Stimulated activated CD8-positive, alpha-beta memory T cell treated with anti-CD3 and anti-CD28 coated beads, Interleukin-15, amount 100 ng/mL, for 4 hours (primary cell): Measurements from ENCODE around the gene GRPR.
"Not testable (repeated sequence)": the region's sequence is repeated elsewhere in the genome, so short reads cannot be mapped to it uniquely, and the experiment has no call there.

Source experiments
- DNase-seq, 2 donors: peaks; one replicate each; pipeline ENCODE4 v3.0.0-alpha.2; 2020; ENCODE audit warnings: low read depth in 2 of 2

GRPR gene

GRCh38 chrX:16137416-16138107 lies 14.2 kb downstream of the GRPR start:
- DNase-seq = no peak

GRCh38 chrX:16138108-16138427 lies 14.7 kb downstream of the GRPR start:
- no peak for DNase-seq

- DNase-seq = no peak
Observed at GRCh38 chrX:16140448-16140847, 17.1 kb downstream of the GRPR start.

- no peak for DNase-seq
Observed at GRCh38 chrX:16140983-16141382, 17.6 kb downstream of the GRPR start.

- DNase-seq = no peak
Observed at GRCh38 chrX:16141422-16142245, 18.3 kb downstream of the GRPR start.

GRCh38 chrX:16142246-16142558 lies 18.8 kb downstream of the GRPR start:
- no peak for DNase-seq

- DNase-seq = no peak
Observed at GRCh38 chrX:16143968-16144367, 20.6 kb downstream of the GRPR start.

GRCh38 chrX:16144420-16144819 lies 21.1 kb downstream of the GRPR start:
- DNase-seq = no peak

GRCh38 chrX:16145093-16145492 lies 21.7 kb downstream of the GRPR start:
- DNase-seq = not testable (repeated sequence)

GRCh38 chrX:16145656-16146055 lies 22.3 kb downstream of the GRPR start:
- DNase-seq = no peak

- DNase-seq = no peak
Observed at GRCh38 chrX:16148896-16149295, 25.5 kb downstream of the GRPR start.

GRCh38 chrX:16155581-16156096 lies 32.3 kb downstream of the GRPR start:
- no peak for DNase-seq

- no peak for DNase-seq
Observed at GRCh38 chrX:16156692-16157331, 33.4 kb downstream of the GRPR start.

- DNase-seq = no peak
Observed at GRCh38 chrX:16160729-16161128, 37.4 kb downstream of the GRPR start.

- not testable (repeated sequence) for DNase-seq
Observed at GRCh38 chrX:16161173-16161572, 37.8 kb downstream of the GRPR start.

- DNase-seq = no peak
Observed at GRCh38 chrX:16162391-16162790, 39.0 kb downstream of the GRPR start.

- no peak for DNase-seq
Observed at GRCh38 chrX:16164748-16165147, 41.4 kb downstream of the GRPR start.

- DNase-seq = no peak
Observed at GRCh38 chrX:16167181-16167580, 43.8 kb downstream of the GRPR start, which contains the start of gene MAGEB17. TSS of gene MAGEB17 (plus strand) at chrX:16167481. CDS start at chrX:16170383, 2,902 bp downstream.

- no peak for DNase-seq
Observed at GRCh38 chrX:16171039-16171438, 47.7 kb downstream of the GRPR start.

- no peak for DNase-seq
Observed at GRCh38 chrX:16171944-16172343, 48.6 kb downstream of the GRPR start.

- DNase-seq = no peak
Observed at GRCh38 chrX:16172391-16172790, 49.0 kb downstream of the GRPR start.

- no peak for DNase-seq
Observed at GRCh38 chrX:16175329-16176061, 52.1 kb downstream of the GRPR start.
